Measurements from ENCODE around the gene THBD. TPM values are rescaled to one million over a fixed set of nuclear protein-coding genes. Genes with fewer than 3 reads are reported as not detected.

THBD gene
- total and polyA plus RNA-seq, 9 of the 15 experiments (the other 6 are each of a cell fraction or from before 2014, with no cell fraction given), result 0.07 to 0.49 (median 0.33) TPM

DNA sequence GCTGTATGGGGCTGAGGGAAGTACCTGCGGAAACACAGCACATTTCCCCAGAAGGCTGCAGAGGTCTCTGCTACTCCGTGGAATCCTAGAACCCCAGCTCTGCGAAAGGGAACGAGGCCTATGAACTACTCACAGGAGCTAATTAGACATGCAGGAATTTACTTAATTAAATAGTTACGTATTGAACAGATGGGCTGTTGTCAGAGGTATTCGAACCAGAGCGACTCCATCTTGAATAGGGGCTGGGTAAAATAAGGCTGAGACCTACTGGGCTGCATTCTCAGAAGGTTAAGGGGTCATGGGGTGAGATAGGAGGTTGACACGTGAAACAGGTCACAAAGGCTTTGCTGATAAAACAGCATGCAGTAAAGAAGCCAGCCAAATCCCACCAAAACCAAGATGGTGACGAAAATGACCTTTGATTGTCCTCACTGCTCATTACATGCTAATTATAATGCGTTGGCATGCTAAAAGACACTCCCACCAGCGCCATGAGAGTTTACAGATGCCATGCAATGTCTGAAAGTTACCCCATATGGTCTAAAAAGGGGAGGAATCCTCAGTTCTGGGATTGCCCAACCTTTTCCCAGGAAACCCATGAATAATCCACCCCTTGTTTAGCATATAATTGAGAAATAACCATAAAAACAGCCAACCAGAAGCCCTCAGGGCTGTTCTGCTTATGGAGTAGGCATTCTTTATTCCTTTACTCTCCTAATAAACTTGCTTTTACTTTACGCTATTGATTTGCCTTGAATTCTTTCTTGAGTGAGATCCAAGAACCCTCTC lies 29.0 kb downstream of the THBD start (continued):
- TF ChIP-seq, protein P1, sequence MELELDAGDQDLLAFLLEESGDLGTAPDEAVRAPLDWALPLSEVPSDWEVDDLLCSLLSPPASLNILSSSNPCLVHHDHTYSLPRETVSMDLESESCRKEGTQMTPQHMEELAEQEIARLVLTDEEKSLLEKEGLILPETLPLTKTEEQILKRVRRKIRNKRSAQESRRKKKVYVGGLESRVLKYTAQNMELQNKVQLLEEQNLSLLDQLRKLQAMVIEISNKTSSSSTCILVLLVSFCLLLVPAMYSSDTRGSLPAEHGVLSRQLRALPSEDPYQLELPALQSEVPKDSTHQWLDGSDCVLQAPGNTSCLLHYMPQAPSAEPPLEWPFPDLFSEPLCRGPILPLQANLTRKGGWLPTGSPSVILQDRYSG (tag; conservative IDR thresholded peaks at IDR 0.05; ENCODE audit: low read depth), result peak; percentile 81
- TF ChIP-seq CHD2 (IDR thresholded peaks at IDR 0.05; ENCODE audit: low read depth, low read length) (no peak), MEF2D (tag; conservative IDR thresholded peaks at IDR 0.05; ENCODE audit: low read depth) (peak; percentile 50; the same call in 1 of the 2 replicates), NR2C1 (IDR thresholded peaks at IDR 0.05) (no peak), NR2C1 (tag; IDR thresholded peaks at IDR 0.05) (peak; percentile 53; the same call in 1 of the 2 replicates), PYGO2 (tag; IDR thresholded peaks at IDR 0.05) (peak; percentile 60; the same call in 1 of the 2 replicates), NR4A1 (CRISPR knock-in tag; IDR thresholded peaks at IDR 0.05) (no peak), NR4A1 (tag; IDR thresholded peaks at IDR 0.05) (peak; percentile 49; the same call in 1 of the 2 replicates), ARID2 (IDR thresholded peaks at IDR 0.05) (no peak), NCOA6 (IDR thresholded peaks at IDR 0.05) (no peak), MECOM (CRISPR knock-in tag; IDR thresholded peaks at IDR 0.05) (0 out of 2 replicates have a peak, but pooled peaks have one; percentile 19)
- TF ChIP-seq, protein P2, sequence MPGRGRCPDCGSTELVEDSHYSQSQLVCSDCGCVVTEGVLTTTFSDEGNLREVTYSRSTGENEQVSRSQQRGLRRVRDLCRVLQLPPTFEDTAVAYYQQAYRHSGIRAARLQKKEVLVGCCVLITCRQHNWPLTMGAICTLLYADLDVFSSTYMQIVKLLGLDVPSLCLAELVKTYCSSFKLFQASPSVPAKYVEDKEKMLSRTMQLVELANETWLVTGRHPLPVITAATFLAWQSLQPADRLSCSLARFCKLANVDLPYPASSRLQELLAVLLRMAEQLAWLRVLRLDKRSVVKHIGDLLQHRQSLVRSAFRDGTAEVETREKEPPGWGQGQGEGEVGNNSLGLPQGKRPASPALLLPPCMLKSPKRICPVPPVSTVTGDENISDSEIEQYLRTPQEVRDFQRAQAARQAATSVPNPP (IDR thresholded peaks at IDR 0.05; ENCODE audit: borderline replicate concordance, insufficient read depth, insufficient read length), result no peak
- TF ChIP-seq, protein P3, sequence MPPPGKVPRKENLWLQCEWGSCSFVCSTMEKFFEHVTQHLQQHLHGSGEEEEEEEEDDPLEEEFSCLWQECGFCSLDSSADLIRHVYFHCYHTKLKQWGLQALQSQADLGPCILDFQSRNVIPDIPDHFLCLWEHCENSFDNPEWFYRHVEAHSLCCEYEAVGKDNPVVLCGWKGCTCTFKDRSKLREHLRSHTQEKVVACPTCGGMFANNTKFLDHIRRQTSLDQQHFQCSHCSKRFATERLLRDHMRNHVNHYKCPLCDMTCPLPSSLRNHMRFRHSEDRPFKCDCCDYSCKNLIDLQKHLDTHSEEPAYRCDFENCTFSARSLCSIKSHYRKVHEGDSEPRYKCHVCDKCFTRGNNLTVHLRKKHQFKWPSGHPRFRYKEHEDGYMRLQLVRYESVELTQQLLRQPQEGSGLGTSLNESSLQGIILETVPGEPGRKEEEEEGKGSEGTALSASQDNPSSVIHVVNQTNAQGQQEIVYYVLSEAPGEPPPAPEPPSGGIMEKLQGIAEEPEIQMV (tag; conservative IDR thresholded peaks at IDR 0.05; ENCODE audit: low read depth), result 0 out of 2 replicates have a peak, but pooled peaks have one; percentile 43
